Stimulated activated CD4-positive, alpha-beta T cell treated with anti-CD3 and anti-CD28 coated beads, Interleukin-4, amount 100 ng/mL, for 4 hours (primary cell): Measurements from ENCODE around the gene SPSB1.

ENCODE experiments used
- DNase-seq, 2 experiments: peaks; one replicate each; pipeline ENCODE4 v3.0.0-alpha.2; 2020

The SPSB1 gene

GRCh38 chr1:9292361-9293240 lies at the start of gene SPSB1:
Gene SPSB1 (plus strand): TSS chr1:9292894. CDS start chr1:9355892, 62,998 bp downstream.
- peak; percentile 60 to 68 for DNase-seq

GRCh38 chr1:9243066-9243739 lies 49.5 kb upstream of the SPSB1 start:
- DNase-seq: no peak

- DNase-seq: no peak
Measured at GRCh38 chr1:9244501-9245229, 48.0 kb upstream of the SPSB1 start.

- DNase-seq: no peak
Measured at GRCh38 chr1:9245230-9245619, 47.5 kb upstream of the SPSB1 start.

- no peak for DNase-seq
Measured at GRCh38 chr1:9245661-9246060, 47.0 kb upstream of the SPSB1 start.

- no peak for DNase-seq
Measured at GRCh38 chr1:9246215-9246614, 46.5 kb upstream of the SPSB1 start.

- DNase-seq: no peak
Measured at GRCh38 chr1:9246841-9247785, 45.6 kb upstream of the SPSB1 start.

GRCh38 chr1:9247894-9248293 lies 44.8 kb upstream of the SPSB1 start:
- no peak for DNase-seq

- no peak for DNase-seq
Measured at GRCh38 chr1:9248341-9249262, 44.1 kb upstream of the SPSB1 start.

GRCh38 chr1:9249263-9249533 lies 43.5 kb upstream of the SPSB1 start:
- DNase-seq: no peak

GRCh38 chr1:9249534-9250410 lies 42.9 kb upstream of the SPSB1 start:
- DNase-seq: no peak

- DNase-seq: no peak
Measured at GRCh38 chr1:9250411-9251381, 42.0 kb upstream of the SPSB1 start.

- DNase-seq: no peak
Measured at GRCh38 chr1:9251501-9251900, 41.2 kb upstream of the SPSB1 start.

GRCh38 chr1:9253004-9253403 lies 39.7 kb upstream of the SPSB1 start:
- DNase-seq: no peak

GRCh38 chr1:9253453-9254105 lies 39.1 kb upstream of the SPSB1 start:
- no peak for DNase-seq

- no peak for DNase-seq
Measured at GRCh38 chr1:9256332-9256731, 36.4 kb upstream of the SPSB1 start.

- DNase-seq: no peak
Measured at GRCh38 chr1:9257851-9258250, 34.8 kb upstream of the SPSB1 start.

- no peak for DNase-seq
Measured at GRCh38 chr1:9258629-9259028, 34.1 kb upstream of the SPSB1 start.
